Vagina (tissue), 2 donors: ENCODE data around the gene MCM3AP.

Source experiments
- CTCF ChIP-seq, 3 experiments: fragments of 450-650 bp in 2 of 3; fragments of 200-600 bp in 1 of 3; sonication (generic) in 1 of 3; IDR thresholded peaks; one replicate each; pipeline ENCODE4 v1.5.1; 2017 to 2019; ENCODE audit warnings: antibody characterized with exemption in 3 of 3, mild to moderate bottlenecking in 2 of 3, moderate library complexity in 2 of 3
- POLR2AphosphoS5 ChIP-seq, 2 donors: sonication (generic); formaldehyde crosslinking; IDR thresholded peaks; one replicate each; pipeline ENCODE4 v1.9.0; 2017; ENCODE audit warnings: antibody characterized with exemption in 2 of 2, mild to moderate bottlenecking in 2 of 2, low read depth in 1 of 2; ENCODE audit not compliant: insufficient read depth in 1 of 2

GRCh38 chr21:46266946-46267345 lies 18.5 kb downstream of the MCM3AP start:
- TF ChIP-seq CTCF (IDR thresholded peaks at IDR 0.05) (no peak), POLR2AphosphoS5 (IDR thresholded peaks at IDR 0.05; ENCODE audit: insufficient read depth in 1 of 2, low read depth in 1 of 2) (no peak)
